HT1080 (cell line): ENCODE data around the gene RXFP1. TPM values are rescaled to one million over a fixed set of nuclear protein-coding genes. Genes with fewer than 3 reads are reported as not detected.

Source experiments
- DNase-seq: peaks from one replicate; pipeline ENCODE4 v3.0.0-alpha.2; 2015; ENCODE audit warnings: low read depth
- polyA plus RNA-seq, 2 experiments: library from polyadenylated mRNA; depleted of rRNA; stranded (reverse); fragments of >200 nt; gene quantifications; 2 replicates each; pipeline ENCODE4 v1.2.3, GENCODE V29; 2015
- total RNA-seq: library from RNA; depleted of rRNA; stranded (reverse); fragments of >200 nt; shearing (Covaris generic); gene quantifications from 2 replicates; pipeline ENCODE4 v1.2.3, GENCODE V29; 2014; rRNA removed

The RXFP1 gene
- total RNA-seq, result not detected in 2 replicates
- polyA plus RNA-seq (2015; cell fraction: cytosol; rRNA removed), result not detected in 2 replicates
- not detected in 2 replicates for polyA plus RNA-seq (2015; cell fraction: nucleus; rRNA removed)

DNA sequence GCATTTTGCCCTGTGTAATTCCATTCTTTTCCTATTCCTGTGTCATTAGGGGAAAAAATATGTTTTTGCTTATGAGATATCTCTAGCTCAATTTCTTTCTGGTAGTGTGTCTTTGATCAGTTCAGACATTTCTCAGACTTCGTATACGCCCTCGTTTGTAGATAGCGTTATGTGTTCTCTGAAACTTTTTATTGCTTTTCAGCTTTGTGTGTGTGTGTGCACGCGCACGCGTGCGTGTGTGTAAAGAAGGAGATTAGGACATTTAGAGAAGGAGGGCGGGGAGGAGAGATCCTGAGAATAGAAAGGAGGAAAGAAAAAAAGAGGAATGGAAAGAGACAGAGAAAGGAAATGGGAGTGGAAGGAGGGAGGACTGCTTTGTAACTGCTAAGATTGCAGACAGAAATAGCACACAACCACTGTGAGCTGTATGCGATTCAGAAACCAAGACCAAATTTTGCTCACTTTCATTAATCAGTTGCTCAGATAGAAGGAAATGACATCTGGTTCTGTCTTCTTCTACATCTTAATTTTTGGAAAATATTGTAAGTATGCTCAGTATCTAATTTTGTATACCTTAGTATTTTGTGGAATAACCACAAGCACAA is at the start of gene RXFP1:
Gene RXFP1 (plus strand): TSS at position 399 of the 605 bp plus-strand sequence. CDS start 95 bp downstream, at position 494.
- no peak for DNase-seq

- no peak for DNase-seq
Measured at GRCh38 chr4:158481811-158482210, 39.9 kb upstream of the RXFP1 start.

DNA sequence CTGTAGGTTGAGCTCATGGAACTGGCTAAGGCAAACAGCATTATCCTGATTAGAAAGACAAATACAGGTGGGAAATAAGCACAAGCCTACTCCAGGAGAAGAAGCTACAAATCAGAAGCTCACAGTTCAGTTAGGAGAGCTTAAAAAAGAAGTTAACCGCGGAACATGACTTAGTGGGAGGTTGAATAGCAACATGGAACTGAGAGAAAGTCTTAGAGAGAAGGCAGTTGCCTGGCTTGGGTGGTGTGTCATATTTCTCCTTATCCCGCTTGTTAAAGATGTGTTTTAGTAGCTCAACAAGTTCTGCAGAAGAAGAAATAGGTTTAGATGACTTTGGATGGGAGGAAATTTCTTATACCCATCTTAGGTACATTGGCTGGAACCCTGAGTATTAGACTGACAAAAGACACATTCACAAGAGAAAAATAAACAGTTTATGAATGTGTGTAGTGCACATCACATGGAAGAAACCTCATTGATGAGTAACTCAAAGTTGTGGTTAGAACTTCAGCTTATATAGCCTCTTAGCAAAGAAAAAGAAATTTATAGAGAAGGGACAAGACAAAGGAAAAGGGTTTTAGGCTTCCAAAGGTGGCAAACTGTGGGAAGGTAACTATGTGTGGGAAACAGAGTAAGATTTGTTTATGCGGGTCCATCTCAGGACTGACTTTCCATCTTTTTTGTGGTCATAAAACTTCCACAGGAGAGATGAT is 37.4 kb upstream of the RXFP1 start:
- DNase-seq, result peak; percentile 75

DNA sequence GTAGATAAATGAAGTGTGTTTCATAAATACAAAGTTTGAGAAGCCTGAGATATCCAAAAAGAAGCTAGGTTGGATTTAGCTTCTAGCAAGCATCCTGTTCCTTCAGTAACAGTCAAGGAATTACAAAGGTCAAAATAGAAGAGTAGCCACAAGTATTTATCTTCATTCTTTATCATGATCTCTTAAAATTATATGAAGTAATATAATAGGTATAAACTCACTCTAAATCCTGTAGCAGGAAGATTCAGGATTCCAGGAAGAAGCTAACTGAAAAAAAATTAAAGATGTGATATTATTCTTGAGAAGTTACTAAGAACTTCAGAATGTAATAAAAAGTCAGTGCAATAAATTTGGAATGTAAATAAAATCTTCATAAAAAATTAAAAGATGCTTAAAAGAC is 31.1 kb upstream of the RXFP1 start:
- no peak for DNase-seq

- DNase-seq, result no peak
Measured at GRCh38 chr4:158492391-158492790, 29.3 kb upstream of the RXFP1 start.

DNA sequence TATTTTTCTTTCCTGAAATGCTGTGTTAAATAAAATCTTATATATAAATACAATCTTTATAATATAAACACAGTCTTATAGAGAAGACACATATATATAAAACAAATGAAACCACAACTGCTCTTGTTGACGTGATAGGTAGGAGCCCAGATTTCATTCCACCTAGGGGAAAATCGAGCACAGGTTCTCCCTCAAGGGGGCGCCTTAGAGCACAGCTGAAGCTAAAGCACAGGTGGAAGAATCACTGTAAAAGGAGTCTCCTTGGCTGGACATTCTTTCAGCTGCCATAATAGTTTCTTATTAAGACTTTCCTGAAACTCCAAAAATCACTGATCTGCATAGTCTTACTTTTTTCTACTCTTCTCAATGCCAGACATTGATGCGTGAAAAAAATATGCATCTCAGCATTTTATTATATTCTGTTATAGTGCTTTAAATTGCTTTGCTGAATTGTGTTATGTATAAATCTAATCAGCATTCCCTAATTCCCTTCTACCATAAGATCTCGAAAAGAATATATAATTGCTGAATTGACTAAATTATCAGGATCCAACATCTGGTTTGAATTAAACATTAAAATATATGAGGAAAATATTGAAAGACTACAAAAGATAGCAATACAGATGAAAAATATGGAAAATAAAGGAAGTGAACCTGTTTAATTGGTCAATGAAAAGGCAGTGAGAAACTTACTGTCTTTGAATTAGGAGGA is 25.5 kb upstream of the RXFP1 start:
- DNase-seq, result no peak

DNA sequence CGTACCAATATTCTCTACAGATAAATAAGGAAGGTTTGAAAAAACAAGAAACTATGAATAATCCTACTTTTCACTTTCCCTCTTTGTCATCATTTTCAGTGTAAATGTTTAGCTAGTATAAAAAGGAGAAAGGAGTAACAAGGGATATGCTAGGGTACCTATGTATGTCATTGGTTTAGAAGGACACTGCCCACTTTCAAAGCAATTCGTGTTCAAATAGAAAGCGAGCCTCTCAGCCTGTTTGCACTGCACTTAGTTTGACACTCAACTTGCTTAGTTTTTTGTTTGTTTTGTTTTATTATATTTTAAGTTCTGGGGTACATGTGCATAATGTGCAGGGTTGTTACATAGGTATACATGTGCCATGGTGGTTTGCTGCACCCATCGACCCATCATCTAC is 21.6 kb upstream of the RXFP1 start:
- DNase-seq, result no peak

DNA sequence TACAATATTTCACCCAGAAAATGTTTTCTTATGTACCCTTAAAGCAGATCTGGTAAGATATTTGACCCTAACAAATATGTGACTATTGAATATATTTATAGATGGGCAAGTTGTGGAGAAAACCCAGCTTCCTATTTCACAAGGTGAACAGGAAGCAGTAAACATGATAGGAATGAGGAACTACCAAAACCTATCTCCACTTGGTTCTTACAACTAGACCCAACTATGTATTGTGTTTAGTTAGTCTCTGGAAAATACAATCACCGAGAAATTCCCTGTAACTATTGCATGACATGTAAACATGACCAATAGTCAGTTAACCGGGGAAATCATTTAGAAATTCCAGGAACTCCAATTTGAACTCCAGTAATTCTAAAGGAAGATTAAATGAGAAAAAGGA is 8.4 kb upstream of the RXFP1 start:
- DNase-seq, result no peak

GRCh38 chr4:158519226-158519625 is 2.5 kb upstream of the RXFP1 start:
- DNase-seq, result no peak

GRCh38 chr4:158523990-158524535 is 2.4 kb downstream of the RXFP1 start:
- DNase-seq, result no peak

DNA sequence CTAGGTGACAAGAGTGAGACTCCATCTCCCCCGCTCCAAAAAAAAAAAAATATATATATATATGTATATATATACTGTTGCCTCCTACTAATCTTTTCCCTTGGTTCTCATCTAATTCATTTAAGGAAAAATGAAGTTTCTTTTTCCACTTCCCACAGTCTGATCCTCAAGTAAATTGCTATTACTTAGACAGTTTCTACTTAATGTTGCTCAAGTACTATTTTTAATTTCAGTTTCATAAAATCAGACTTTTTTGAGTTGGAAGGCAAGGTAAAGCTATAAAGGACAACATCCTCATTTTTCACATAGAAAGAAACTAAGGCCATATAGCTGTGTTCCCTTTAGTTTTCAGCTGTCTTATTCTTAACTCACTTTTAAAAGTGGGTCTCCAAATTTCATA is 5.8 kb downstream of the RXFP1 start:
- no peak for DNase-seq

DNA sequence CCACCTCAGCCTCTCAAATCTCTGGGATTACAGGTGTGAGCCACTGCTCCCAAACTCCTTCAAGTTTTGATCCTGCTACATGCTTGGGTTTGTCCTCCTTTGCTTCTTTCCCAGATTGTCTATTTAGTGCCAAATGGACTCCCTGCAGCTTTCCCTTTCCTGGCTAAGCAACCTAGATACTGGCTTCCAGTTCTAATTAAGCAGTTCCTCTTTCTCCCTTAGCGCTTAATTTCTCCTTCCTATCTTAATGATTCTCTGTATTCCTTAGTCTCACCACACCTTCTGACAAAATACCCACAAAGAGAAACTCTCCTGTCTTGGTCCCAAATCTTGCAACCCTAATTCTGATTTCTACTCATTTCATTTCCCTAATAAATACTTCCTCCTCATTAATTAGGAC is 7.8 kb downstream of the RXFP1 start:
- DNase-seq, result no peak

DNA sequence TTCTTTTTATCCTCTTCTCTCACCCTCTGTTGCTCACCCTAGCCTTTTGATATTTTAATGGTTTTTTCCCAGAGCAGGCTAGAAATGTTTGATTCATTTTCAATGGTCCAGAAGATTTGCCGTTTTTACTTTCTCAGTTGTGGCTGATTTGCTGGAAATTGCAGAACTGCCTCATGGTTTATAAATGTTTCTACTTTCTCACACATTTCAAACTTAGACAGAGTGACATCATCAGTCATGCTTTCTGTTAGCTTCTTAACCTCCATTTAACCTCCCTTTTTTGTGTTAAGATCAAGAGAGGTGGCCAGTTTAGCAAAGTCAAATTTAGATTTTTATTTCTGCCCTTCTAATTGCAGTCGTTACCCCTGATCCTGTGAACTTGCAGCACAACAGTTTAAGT is 8.7 kb downstream of the RXFP1 start:
- no peak for DNase-seq

DNA sequence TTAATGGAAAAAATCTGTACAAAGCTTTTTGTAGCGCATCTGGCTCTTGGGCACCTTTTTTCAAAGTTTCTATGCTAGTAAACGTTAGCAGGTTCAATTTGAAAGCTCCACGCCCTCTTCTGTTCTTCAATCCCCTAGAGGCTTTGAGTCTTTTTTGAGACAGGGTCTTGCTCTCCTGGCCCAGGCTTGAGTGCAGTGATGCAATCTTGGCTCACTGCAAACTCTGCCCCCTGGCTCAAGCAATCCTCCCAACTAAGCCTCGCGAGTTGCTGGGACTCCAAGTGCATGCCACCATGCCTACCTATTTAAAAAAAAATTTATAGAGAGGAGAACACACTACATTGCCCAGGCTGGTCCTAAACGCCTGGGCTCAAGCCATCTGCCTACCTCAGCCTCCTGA is 9.2 kb downstream of the RXFP1 start:
- no peak for DNase-seq

GRCh38 chr4:158532556-158533231 is 11.0 kb downstream of the RXFP1 start:
- DNase-seq, result no peak

DNA sequence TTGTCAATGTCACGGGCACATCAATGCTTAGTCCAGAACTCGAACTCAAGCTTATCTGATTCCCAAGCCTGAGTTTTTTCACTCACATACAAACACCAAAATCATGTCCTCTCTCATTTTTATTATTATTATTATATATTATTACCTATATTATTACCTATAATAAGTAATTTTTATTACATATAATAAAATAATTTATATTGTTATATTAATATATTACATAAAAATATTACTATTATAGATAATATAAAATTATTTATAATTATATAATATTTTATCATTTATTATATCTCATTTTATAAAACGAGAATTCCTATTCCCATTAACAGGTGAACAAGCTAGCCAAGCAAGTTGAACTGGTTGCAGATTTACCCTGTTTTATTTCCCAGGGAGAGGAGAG is 13.0 kb downstream of the RXFP1 start:
- DNase-seq, result no peak

GRCh38 chr4:158535130-158535614 is 13.5 kb downstream of the RXFP1 start:
- DNase-seq, result peak; percentile 78

- no peak for DNase-seq
Measured at GRCh38 chr4:158536833-158537232, 15.2 kb downstream of the RXFP1 start.

DNA sequence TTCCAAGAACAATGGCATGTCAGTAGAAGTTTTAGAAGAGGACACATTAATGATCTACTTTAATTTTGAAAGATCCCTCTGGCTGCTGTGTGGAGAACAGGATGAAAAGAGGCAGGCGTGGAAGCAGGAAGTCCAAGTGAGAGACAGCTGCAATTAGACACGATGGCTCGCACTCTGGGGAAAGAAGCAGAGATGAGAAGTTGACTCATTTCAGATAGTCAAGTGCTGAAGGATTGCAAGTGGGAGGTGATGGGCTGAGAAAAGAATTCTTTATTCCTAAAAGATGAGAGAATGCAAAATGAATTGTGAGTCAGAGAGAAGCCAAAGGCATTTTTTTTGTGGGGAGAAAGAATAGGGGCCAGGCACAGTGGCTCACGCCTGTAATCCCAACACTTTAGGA is 16.5 kb downstream of the RXFP1 start:
- DNase-seq, result peak; percentile 55

DNA sequence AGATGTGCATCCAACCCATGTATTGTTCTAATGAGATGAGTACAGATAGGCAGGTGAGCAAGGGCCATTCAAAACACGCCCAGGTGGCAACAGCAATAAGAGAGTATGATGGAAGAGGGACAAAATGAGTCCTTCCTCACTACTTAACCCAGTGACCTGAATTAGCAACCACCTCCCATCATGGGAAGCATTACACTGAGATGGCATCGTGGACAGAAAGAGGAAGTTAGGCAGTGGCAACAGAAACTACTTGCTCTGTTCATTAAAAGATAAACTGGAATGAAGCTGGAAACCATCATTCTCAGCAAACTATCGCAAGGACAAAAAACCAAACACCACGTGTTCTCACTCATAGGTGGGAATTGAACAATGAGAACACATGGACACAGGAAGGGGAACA is 17.2 kb downstream of the RXFP1 start:
- DNase-seq, result no peak
